Measurements from ENCODE around the gene CNNM2.
A peak's percentile ranks its signal among the peaks of the same experiment; 100 is the strongest.

CNNM2 gene

GRCh38 chr10:103019425-103019824, 101.3 kb downstream of the CNNM2 start:
- Mint-ChIP-seq H3K9me3 (ENCODE audit: low read depth) (no peaks in the 10 kb centered on the region), H3K4me3 (no peak overlapping the region), H3K27ac (no peak overlapping the region), H3K27me3 (no peaks in the 10 kb centered on the region), H3K4me1 (ENCODE audit: low read depth) (no peaks in the 10 kb centered on the region), H3K36me3 (peaks cover 11% of the 10 kb centered on the region)

GRCh38 chr10:103021150-103021899, 103.2 kb downstream of the CNNM2 start:
- H3K27ac Mint-ChIP-seq: no peak overlapping the region

GRCh38 chr10:103021900-103022293, 103.8 kb downstream of the CNNM2 start:
- Mint-ChIP-seq H3K9me3 (ENCODE audit: low read depth) (no peaks in the 10 kb centered on the region), H3K36me3 (peaks cover 15% of the 10 kb centered on the region), H3K4me3 (no peak overlapping the region), H3K27ac (no peak overlapping the region), H3K27me3 (no peaks in the 10 kb centered on the region), H3K4me1 (ENCODE audit: low read depth) (no peaks in the 10 kb centered on the region)

More at GRCh38 chr10:103021150-103021899, 103.2 kb downstream of the CNNM2 start:
- Mint-ChIP-seq H3K9me3 (ENCODE audit: low read depth) (no peaks in the 10 kb centered on the region), H3K4me1 (ENCODE audit: low read depth) (no peaks in the 10 kb centered on the region), H3K4me3 (no peak overlapping the region), H3K27me3 (no peaks in the 10 kb centered on the region), H3K36me3 (peaks cover 15% of the 10 kb centered on the region)

- Mint-ChIP-seq H3K9me3 (ENCODE audit: low read depth) (no peaks in the 10 kb centered on the region), H3K27ac (no peak overlapping the region), H3K4me1 (ENCODE audit: low read depth) (no peaks in the 10 kb centered on the region), H3K36me3 (peaks cover 12% of the 10 kb centered on the region), H3K27me3 (no peaks in the 10 kb centered on the region), H3K4me3 (no peak overlapping the region)
Measured at GRCh38 chr10:103025696-103026095, 107.6 kb downstream of the CNNM2 start.

- Mint-ChIP-seq H3K4me1 (ENCODE audit: low read depth) (no peaks in the 10 kb centered on the region), H3K4me3 (no peak overlapping the region), H3K9me3 (ENCODE audit: low read depth) (no peaks in the 10 kb centered on the region), H3K27ac (no peak overlapping the region), H3K36me3 (no peaks in the 10 kb centered on the region), H3K27me3 (no peaks in the 10 kb centered on the region)
Measured at GRCh38 chr10:103038570-103038969, 120.5 kb downstream of the CNNM2 start.

- Mint-ChIP-seq H3K9me3 (ENCODE audit: low read depth) (no peaks in the 10 kb centered on the region), H3K27me3 (no peaks in the 10 kb centered on the region), H3K4me1 (ENCODE audit: low read depth) (no peaks in the 10 kb centered on the region), H3K27ac (no peak overlapping the region), H3K4me3 (no peak overlapping the region), H3K36me3 (no peaks in the 10 kb centered on the region)
Measured at GRCh38 chr10:103040418-103040817, 122.3 kb downstream of the CNNM2 start.

GRCh38 chr10:103041391-103041790, 123.3 kb downstream of the CNNM2 start:
- H3K4me1 Mint-ChIP-seq (ENCODE audit: low read depth): no peaks in the 10 kb centered on the region
- no peak overlapping the region for H3K27ac Mint-ChIP-seq
- H3K27me3 Mint-ChIP-seq: no peaks in the 10 kb centered on the region
- H3K9me3 Mint-ChIP-seq (ENCODE audit: low read depth): no peaks in the 10 kb centered on the region
- no peaks in the 10 kb centered on the region for H3K36me3 Mint-ChIP-seq
- H3K4me3 Mint-ChIP-seq: no peak overlapping the region

- Mint-ChIP-seq H3K27ac (no peak overlapping the region), H3K27me3 (no peaks in the 10 kb centered on the region), H3K4me1 (ENCODE audit: low read depth) (no peaks in the 10 kb centered on the region), H3K4me3 (no peak overlapping the region), H3K36me3 (no peaks in the 10 kb centered on the region), H3K9me3 (ENCODE audit: low read depth) (no peaks in the 10 kb centered on the region)
Measured at GRCh38 chr10:103042129-103042528, 124.0 kb downstream of the CNNM2 start.

GRCh38 chr10:103042908-103043307, 124.8 kb downstream of the CNNM2 start:
- Mint-ChIP-seq H3K9me3 (ENCODE audit: low read depth) (no peaks in the 10 kb centered on the region), H3K27me3 (no peaks in the 10 kb centered on the region), H3K4me1 (ENCODE audit: low read depth) (no peaks in the 10 kb centered on the region), H3K27ac (no peak overlapping the region), H3K4me3 (no peak overlapping the region), H3K36me3 (no peaks in the 10 kb centered on the region)

- Mint-ChIP-seq H3K9me3 (ENCODE audit: low read depth) (no peaks in the 10 kb centered on the region), H3K36me3 (no peaks in the 10 kb centered on the region), H3K4me1 (ENCODE audit: low read depth) (no peaks in the 10 kb centered on the region)
Measured at GRCh38 chr10:103044942-103045489, 126.9 kb downstream of the CNNM2 start.

GRCh38 chr10:103045961-103046360, 127.9 kb downstream of the CNNM2 start:
- Mint-ChIP-seq H3K4me3 (no peak overlapping the region), H3K9me3 (ENCODE audit: low read depth) (no peaks in the 10 kb centered on the region)

More at GRCh38 chr10:103044942-103045489, 126.9 kb downstream of the CNNM2 start:
- no peaks in the 10 kb centered on the region for H3K27me3 Mint-ChIP-seq
- H3K27ac Mint-ChIP-seq: no peak overlapping the region
- no peak overlapping the region for H3K4me3 Mint-ChIP-seq

GRCh38 chr10:103047381-103047780, 129.3 kb downstream of the CNNM2 start:
- Mint-ChIP-seq H3K9me3 (ENCODE audit: low read depth) (no peaks in the 10 kb centered on the region), H3K4me3 (no peak overlapping the region), H3K36me3 (peaks cover 4% of the 10 kb centered on the region), H3K4me1 (ENCODE audit: low read depth) (no peaks in the 10 kb centered on the region), H3K27ac (no peak overlapping the region), H3K27me3 (no peaks in the 10 kb centered on the region)

More at GRCh38 chr10:103045961-103046360, 127.9 kb downstream of the CNNM2 start:
- Mint-ChIP-seq H3K27me3 (no peaks in the 10 kb centered on the region), H3K27ac (no peak overlapping the region), H3K4me1 (ENCODE audit: low read depth) (no peaks in the 10 kb centered on the region), H3K36me3 (peaks cover 4% of the 10 kb centered on the region)

- Mint-ChIP-seq H3K36me3 (peaks cover 4% of the 10 kb centered on the region), H3K4me1 (ENCODE audit: low read depth) (peaks cover 8% of the 10 kb centered on the region), H3K9me3 (ENCODE audit: low read depth) (no peaks in the 10 kb centered on the region), H3K27ac (no peak overlapping the region), H3K27me3 (no peaks in the 10 kb centered on the region), H3K4me3 (no peak overlapping the region)
Measured at GRCh38 chr10:103049237-103049636, 131.1 kb downstream of the CNNM2 start.

GRCh38 chr10:103053659-103054581, 135.8 kb downstream of the CNNM2 start:
- H3K4me3 Mint-ChIP-seq: peak overlapping the region; percentile 87
- peaks cover 16% of the 10 kb centered on the region for H3K4me1 Mint-ChIP-seq (ENCODE audit: low read depth)
- H3K27me3 Mint-ChIP-seq: no peaks in the 10 kb centered on the region
- peak overlapping the region; percentile 90 for H3K27ac Mint-ChIP-seq
- no peaks in the 10 kb centered on the region for H3K9me3 Mint-ChIP-seq (ENCODE audit: low read depth)
- peaks cover 14% of the 10 kb centered on the region for H3K36me3 Mint-ChIP-seq

GRCh38 chr10:103054621-103055020, 136.5 kb downstream of the CNNM2 start:
- Mint-ChIP-seq H3K4me3 (peak overlapping the region; percentile 87), H3K36me3 (peaks cover 14% of the 10 kb centered on the region), H3K9me3 (ENCODE audit: low read depth) (no peaks in the 10 kb centered on the region), H3K27me3 (no peaks in the 10 kb centered on the region), H3K27ac (peak overlapping the region; percentile 90), H3K4me1 (ENCODE audit: low read depth) (peaks cover 16% of the 10 kb centered on the region)

Data from activated naive CD8-positive, alpha-beta T cell (primary cell).